Caco-2 (cell line): ENCODE results near the gene MEF2B. TPM values are rescaled to one million over a fixed set of nuclear protein-coding genes. Genes with fewer than 3 reads are reported as not detected.
A peak's percentile ranks its signal among the peaks of the same experiment; 100 is the strongest.

ENCODE experiments used
- BruUV-seq: library from RNA; stranded (reverse); fragments of 400-500 nt; replicated peaks from 2 replicates; lab custom pipeline; 2021; lab: Mats Ljungman, UMichigan
- CTCF ChIA-PET: fragments of 300-600 bp; sonication (Branson Sonifier 250); formaldehyde crosslinking; loops from one replicate; lab custom pipeline; 2022; ENCODE audit warnings: antibody characterized with exemption; lab: Charles Lee
- POLR2A ChIA-PET: fragments of 300-600 bp; sonication (Branson Sonifier 250); formaldehyde crosslinking; loops from one replicate; lab custom pipeline; 2022; ENCODE audit warnings: antibody characterized with exemption; lab: Charles Lee
- DNase-seq, 2 experiments: peaks; one replicate each; pipeline versions ENCODE4 v3.0.0 to v3.0.0-alpha.2; 2020 to 2022
- H3K27me3 ChIP-seq: replicated peaks from 2 replicates; pipeline ENCODE4 v1.6.0; 2011; ENCODE audit warnings: low read length; ENCODE audit not compliant: control insufficient read depth, insufficient read depth
- H3K36me3 ChIP-seq: 2 replicates; pipeline ENCODE4 v1.5.1; 2011; ENCODE audit warnings: low read length; ENCODE audit not compliant: control insufficient read depth, insufficient read depth
- H3K4me1 ChIP-seq: fragments of 250-450 bp; sonication (Bioruptor Pico); 2 replicates; pipeline ENCODE4 v1.5.1; 2020; ENCODE audit warnings: mild to moderate bottlenecking
- H3K4me3 ChIP-seq: 2 replicates; pipeline ENCODE4 v1.5.1; 2011; ENCODE audit warnings: low read depth, mild to moderate bottlenecking, control low read depth, low read length
- H3K9me3 ChIP-seq: fragments of 250-450 bp; sonication (Bioruptor Pico); 2 replicates; pipeline ENCODE4 v1.5.1; 2020; ENCODE audit warnings: mild to moderate bottlenecking, moderate library complexity
- H3K27ac Mint-ChIP-seq: one replicate; pipeline ENCODE4 v1.8.0; 2022; ENCODE audit warnings: mixed read lengths; ENCODE audit not compliant: unreplicated experiment
- H3K27me3 Mint-ChIP-seq: one replicate; pipeline ENCODE4 v1.8.0; 2022; ENCODE audit warnings: mixed read lengths; ENCODE audit not compliant: insufficient read depth, unreplicated experiment
- H3K36me3 Mint-ChIP-seq: one replicate; pipeline ENCODE4 v1.8.0; 2022; ENCODE audit warnings: mild to moderate bottlenecking, mixed read lengths; ENCODE audit not compliant: insufficient read depth, unreplicated experiment
- H3K4me1 Mint-ChIP-seq: one replicate; pipeline ENCODE4 v1.8.0; 2022; ENCODE audit warnings: low read depth, mixed read lengths; ENCODE audit not compliant: unreplicated experiment
- H3K4me3 Mint-ChIP-seq: one replicate; pipeline ENCODE4 v1.8.0; 2022; ENCODE audit warnings: mild to moderate bottlenecking, moderate library complexity, mixed read lengths; ENCODE audit not compliant: unreplicated experiment
- H3K9me3 Mint-ChIP-seq: one replicate; pipeline ENCODE4 v1.8.0; 2022; ENCODE audit warnings: mixed read lengths; ENCODE audit not compliant: unreplicated experiment
- intact Hi-C: fragments of 100-400 bp; cut with micrococcal nuclease; formaldehyde crosslinking; loops from one replicate; pipeline ENCODE4 v1.10.0; 2022; ENCODE audit not compliant: unreplicated experiment
- total RNA-seq: library from RNA; stranded (reverse); gene quantifications from 2 replicates; pipeline ENCODE4 v1.2.3, GENCODE V29; 2022
- TF ChIP-seq, protein P1 (sequence below), 2 experiments: fragments of 200-600 bp in 1 of 2; IDR thresholded peaks; 1 replicate in 1 of 2; 2 replicates in 1 of 2; pipeline versions ENCODE4 v1.5.1 to v1.8.0; 2011 to 2022; ENCODE audit warnings: antibody characterized with exemption in 1 of 2, control low read depth in 1 of 2, inconsistent platforms in 1 of 2, low read depth in 1 of 2, low read length in 1 of 2, mild to moderate bottlenecking in 1 of 2, moderate library complexity in 1 of 2; ENCODE audit not compliant: insufficient read depth in 1 of 2, severe bottlenecking in 1 of 2, unreplicated experiment in 1 of 2

MEF2B gene
- total RNA-seq, 1 experiment from 2014 or later, result 0.82 TPM

- Histone ChIP-seq H3K4me1 (no peaks in the 10 kb centered on the region), H3K27me3 (no peaks in the 10 kb centered on the region), H3K9me3 (no peaks in the 10 kb centered on the region), H3K4me3 (no peak overlapping the region), H3K36me3 (no peaks in the 10 kb centered on the region)
- intact Hi-C loops, result no loop called here
- BruUV-seq, result no TSS peak
- no peak overlapping the region for H3K4me3 Mint-ChIP-seq
- H3K27me3 Mint-ChIP-seq, result no peaks in the 10 kb centered on the region
- H3K27ac Mint-ChIP-seq, result no peak overlapping the region
- H3K9me3 Mint-ChIP-seq, result peaks cover 13% of the 10 kb centered on the region
- no peak for DNase-seq
- TF ChIP-seq, protein P1, sequence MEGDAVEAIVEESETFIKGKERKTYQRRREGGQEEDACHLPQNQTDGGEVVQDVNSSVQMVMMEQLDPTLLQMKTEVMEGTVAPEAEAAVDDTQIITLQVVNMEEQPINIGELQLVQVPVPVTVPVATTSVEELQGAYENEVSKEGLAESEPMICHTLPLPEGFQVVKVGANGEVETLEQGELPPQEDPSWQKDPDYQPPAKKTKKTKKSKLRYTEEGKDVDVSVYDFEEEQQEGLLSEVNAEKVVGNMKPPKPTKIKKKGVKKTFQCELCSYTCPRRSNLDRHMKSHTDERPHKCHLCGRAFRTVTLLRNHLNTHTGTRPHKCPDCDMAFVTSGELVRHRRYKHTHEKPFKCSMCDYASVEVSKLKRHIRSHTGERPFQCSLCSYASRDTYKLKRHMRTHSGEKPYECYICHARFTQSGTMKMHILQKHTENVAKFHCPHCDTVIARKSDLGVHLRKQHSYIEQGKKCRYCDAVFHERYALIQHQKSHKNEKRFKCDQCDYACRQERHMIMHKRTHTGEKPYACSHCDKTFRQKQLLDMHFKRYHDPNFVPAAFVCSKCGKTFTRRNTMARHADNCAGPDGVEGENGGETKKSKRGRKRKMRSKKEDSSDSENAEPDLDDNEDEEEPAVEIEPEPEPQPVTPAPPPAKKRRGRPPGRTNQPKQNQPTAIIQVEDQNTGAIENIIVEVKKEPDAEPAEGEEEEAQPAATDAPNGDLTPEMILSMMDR (IDR thresholded peaks at IDR 0.05; ENCODE audit: insufficient read depth in 1 of 2, low read depth in 1 of 2, low read length in 1 of 2, severe bottlenecking in 1 of 2, unreplicated experiment in 1 of 2), result no peak
- no peaks in the 10 kb centered on the region for H3K36me3 Mint-ChIP-seq
- H3K4me1 Mint-ChIP-seq, result no peaks in the 10 kb centered on the region
- POLR2A ChIA-PET, result no interaction called here
- CTCF ChIA-PET, result no interaction called here
Observed at GRCh38 chr19:19119325-19120237, 50.5 kb downstream of the MEF2B start.

DNA sequence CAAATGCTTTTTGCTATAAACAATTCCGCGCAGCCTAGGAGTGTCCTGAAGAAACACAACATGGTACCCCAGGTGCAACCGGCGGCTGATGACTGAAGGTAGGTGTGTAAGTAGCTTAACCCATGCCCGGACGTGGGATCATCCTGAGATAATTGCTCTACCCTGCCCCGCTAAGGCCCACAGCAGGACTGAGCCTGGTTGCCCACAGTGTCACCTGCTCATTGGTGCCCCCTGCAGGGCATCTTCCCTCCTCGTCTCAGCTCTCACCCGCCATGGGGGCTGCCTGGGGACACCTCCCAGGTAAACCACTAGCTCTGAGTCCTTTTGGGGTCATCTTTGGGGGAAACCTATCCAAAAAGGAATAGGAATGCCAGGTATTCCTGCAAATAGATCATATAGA lies 54.1 kb downstream of the MEF2B start:
- TF ChIP-seq, protein P1 (IDR thresholded peaks at IDR 0.05; ENCODE audit: insufficient read depth in 1 of 2, low read depth in 1 of 2, low read length in 1 of 2, severe bottlenecking in 1 of 2, unreplicated experiment in 1 of 2), result peak; percentile 30 to 37

GRCh38 chr19:19113040-19113626 lies 56.9 kb downstream of the MEF2B start:
- CTCF ChIA-PET, result no interaction called here
- peak in 1 of 2 experiments; percentile 24 for DNase-seq
- Mint-ChIP-seq H3K4me1 (no peaks in the 10 kb centered on the region), H3K27me3 (no peaks in the 10 kb centered on the region), H3K9me3 (no peaks in the 10 kb centered on the region), H3K27ac (no peak overlapping the region), H3K4me3 (no peak overlapping the region), H3K36me3 (peaks cover 6% of the 10 kb centered on the region)
- no peaks in the 10 kb centered on the region for H3K9me3 ChIP-seq
- no peaks in the 10 kb centered on the region for H3K4me1 ChIP-seq
- POLR2A ChIA-PET, result no interaction called here
- H3K36me3 ChIP-seq, result no peaks in the 10 kb centered on the region
- no TSS peak for BruUV-seq
- H3K4me3 ChIP-seq, result no peak overlapping the region
- TF ChIP-seq, protein P1 (IDR thresholded peaks at IDR 0.05; ENCODE audit: insufficient read depth in 1 of 2, low read depth in 1 of 2, low read length in 1 of 2, severe bottlenecking in 1 of 2, unreplicated experiment in 1 of 2), result peak in 1 of 2 experiments; percentile 34
- intact Hi-C loops, result loop anchor here (2.0 kb wide), 2 partner anchors 58 to 116 kb away; no protein-coding TSS in a partner anchor
- no peaks in the 10 kb centered on the region for H3K27me3 ChIP-seq

More for the DNA sequence above, 54.1 kb downstream of the MEF2B start:
- no peak overlapping the region for H3K4me3 ChIP-seq
- H3K9me3 Mint-ChIP-seq, result no peaks in the 10 kb centered on the region
- no TSS peak for BruUV-seq
- CTCF ChIA-PET, result interaction anchor here (0.6 to 1.1 kb wide), 4 partner anchors 17 to 133 kb away, joined by 3 to 4 read pairs (median 3); no protein-coding TSS in a partner anchor
- H3K36me3 ChIP-seq, result no peaks in the 10 kb centered on the region
- H3K27me3 ChIP-seq, result no peaks in the 10 kb centered on the region
- intact Hi-C loops, result no loop called here
- no peaks in the 10 kb centered on the region for H3K36me3 Mint-ChIP-seq
- DNase-seq, result peak in 1 of 2 experiments; percentile 44
- H3K4me3 Mint-ChIP-seq, result no peak overlapping the region
- POLR2A ChIA-PET, result no interaction called here
- H3K9me3 ChIP-seq, result no peaks in the 10 kb centered on the region
- no peaks in the 10 kb centered on the region for H3K4me1 ChIP-seq
- no peaks in the 10 kb centered on the region for H3K4me1 Mint-ChIP-seq
- no peak overlapping the region for H3K27ac Mint-ChIP-seq
- H3K27me3 Mint-ChIP-seq, result no peaks in the 10 kb centered on the region
